Activated gamma-delta T cell treated with anti-CD3 and anti-CD28 coated beads, Interleukin-2, amount 50 U/mL, for 16 hours (primary cell): ENCODE data around the gene DPF3.
"Not testable (repeated sequence)": the region's sequence is repeated elsewhere in the genome, so short reads cannot be mapped to it uniquely, and the experiment has no call there.

Experiments
- DNase-seq: peaks from one replicate; pipeline ENCODE4 v3.0.0-alpha.2; 2020; ENCODE audit warnings: low read depth

DPF3 gene

DNA sequence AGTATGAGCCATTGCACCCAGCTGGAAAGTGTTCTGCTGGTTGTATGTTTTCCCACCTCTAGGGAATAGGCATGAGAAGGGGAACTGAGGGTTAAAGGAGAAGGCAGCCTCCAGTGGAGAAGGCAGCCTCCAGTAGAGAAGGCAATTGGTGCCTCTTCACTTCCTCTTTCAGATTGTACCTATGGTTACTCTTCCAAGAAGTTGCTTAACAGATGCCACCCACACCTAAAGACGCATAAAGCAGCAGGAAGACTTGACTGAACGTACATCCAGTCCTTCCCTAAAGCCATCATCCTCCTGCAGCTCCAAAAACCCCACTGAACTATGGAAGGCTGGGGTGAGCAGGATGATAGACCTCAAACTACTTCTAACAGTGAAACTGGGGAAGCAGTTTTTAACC is 13.1 kb downstream of the DPF3 start:
- DNase-seq: no peak

DNA sequence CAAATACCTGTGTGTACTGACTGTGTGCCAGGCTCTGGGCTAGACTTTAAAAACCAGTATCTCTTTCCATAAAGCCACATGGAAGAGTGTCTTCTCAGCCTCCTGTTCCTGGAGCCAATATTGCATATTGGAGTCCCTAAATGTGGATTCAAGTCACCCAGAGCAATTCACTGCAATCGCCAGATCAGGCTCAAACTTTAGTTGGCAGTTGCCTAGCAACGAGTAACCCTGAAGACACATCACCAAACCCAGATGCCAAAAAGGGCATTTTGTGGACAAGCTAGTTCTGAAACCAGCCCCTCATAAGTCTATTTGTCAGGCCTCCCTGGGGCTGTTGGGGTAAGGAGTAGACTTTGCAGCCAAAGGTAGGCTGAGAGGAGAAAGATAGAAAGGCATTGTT is 13.7 kb downstream of the DPF3 start:
- DNase-seq: no peak

DNA sequence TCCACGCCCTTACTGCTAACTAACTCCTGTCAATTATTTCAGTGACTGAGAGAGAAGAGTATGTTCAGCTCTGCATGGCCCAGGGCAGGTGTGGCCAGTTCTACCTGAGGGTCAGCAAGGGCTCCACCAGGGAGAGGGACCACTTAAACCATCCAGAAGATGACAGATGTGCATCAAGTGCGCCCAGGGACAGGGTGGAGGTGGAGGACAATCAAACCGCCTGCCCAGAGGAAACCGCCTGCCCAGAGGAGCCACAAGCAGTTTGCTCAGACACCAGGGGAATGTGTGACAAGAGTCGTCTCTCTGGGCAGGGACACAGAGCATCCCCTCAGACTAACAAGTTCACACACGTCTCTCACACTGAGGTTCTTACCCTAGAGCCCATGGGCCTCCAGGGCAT is 14.5 kb downstream of the DPF3 start:
- no peak for DNase-seq

DNA sequence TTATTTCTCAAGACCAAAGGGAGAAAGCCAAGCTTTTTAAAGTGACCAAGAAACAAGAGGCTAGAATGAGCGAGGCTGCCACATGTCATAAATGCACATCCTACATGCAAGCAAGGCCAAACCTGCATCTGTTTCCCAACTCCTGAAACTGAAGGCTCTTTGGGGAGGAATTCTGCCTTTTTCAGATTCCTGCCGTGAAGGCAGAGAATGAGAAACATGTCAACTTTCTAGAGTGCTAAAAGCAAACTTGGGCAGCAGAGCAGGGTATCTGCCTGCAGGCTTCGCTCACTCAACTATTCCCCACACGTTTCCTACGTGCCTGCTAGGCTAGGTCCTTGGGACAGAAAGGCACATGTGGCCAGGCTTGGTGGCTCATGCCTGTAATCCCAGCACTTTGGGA is 15.2 kb downstream of the DPF3 start:
- DNase-seq: no peak

DNA sequence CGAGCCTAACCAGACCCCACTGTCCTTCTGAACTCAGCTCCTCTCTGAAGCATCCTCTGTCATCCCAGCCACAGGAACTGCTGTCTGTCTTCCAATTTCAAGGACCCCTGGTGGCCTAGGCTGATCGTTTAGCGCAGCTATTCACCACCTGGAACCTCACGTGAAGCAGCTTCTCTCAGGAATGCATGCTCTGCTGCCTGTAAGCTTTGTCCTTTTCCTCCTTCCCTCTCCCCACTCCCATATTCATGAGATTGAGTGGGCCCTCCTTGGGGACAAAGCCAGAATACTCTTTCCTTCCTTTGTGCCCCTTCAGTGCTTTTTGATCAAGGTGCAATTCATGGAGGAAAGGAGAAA is 17.2 kb downstream of the DPF3 start:
- no peak for DNase-seq

DNA sequence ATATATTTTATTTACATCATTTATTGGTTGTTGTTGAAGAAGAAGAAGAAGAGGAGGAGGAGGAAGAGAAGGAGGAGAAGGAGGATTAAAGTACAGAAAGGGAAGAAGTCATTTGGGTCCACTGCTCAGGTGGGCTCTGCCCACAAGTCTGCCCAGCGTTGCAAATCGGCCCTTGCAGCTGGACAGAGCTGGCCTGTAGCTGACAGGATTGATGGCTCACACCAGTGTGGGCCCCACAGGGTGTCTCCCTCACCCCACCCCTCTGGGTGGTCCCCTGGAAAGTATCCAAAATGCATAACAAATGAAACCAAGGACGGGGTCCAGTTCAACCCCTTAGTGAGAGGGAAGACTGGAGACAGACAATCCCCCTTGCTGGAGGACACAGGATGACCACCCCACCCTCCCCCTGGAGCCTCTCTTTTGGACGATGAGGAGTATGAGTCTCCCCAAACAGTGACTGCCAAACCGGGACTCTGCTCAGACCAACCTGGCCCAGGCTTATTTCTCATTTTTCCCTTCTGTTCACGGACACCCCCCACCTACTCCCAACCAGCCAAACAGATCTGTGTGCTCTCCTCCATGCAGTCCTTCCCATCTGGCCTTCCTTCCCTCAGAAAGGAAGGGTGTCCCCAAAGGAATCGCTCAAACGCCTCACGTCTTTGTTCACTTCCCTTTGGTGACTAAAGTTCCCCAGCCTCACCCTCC is 17.7 kb downstream of the DPF3 start:
- DNase-seq: no peak

DNA sequence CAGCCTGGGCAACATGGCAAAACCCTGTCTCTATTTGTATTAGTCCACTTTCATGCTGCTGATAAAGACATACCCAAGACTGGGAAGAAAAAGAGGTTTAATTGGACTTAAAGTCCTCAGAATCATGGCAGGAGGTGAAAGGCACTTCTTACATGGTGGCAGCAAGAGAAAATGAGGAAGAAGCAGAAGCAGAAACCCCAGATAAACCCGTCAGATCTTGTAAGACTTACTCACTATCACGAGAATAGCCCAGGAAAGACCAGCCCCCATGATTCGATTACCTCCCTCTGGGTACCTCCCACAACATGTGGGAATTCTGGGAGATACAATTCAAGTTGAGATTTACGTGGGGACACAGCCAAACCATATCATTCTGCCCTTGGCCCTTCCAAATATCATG is 23.0 kb downstream of the DPF3 start:
- not testable (repeated sequence) for DNase-seq

DNA sequence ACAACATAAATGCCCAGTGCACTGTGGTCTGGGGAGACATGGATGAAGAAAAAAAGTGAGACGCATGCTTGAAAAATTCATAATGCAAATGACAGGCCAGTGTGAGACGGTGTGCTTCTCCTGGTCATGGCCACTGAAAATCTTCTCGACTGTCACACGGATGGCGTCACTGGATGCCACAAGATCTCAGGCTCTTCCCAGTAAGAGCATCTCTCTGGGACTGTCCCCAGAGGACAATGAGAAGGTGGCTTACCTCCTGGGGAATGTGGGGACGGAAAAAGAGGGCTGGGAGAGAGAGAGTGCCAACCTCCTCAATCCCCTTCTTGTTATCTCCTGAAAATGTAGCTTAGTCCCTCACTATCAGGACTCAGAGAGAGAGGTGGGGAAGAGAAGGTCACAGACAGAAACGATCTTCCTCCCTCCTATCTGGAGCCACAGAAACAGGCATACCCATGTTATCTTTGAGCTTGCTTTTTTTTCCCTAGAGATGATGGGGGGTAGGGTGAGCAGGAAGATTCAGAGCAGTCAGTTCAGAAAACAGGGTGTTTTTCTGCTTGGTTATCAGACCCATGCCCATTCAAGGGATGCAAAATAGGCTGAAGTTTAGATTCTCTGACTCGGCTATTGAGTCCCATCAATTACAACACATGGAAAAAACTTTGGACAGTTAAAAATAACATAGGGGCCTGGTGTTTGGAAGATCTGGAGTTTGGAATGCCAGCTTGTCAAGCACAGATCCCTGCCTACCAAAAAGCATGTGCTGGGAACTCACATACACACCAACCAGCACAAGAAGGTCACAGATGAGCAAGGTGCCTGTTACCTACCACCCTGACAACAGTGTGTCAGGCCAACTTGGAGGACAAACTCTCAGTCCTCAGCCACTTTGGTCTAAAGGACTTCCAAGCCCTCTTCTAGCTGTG is 24.2 kb downstream of the DPF3 start:
- no peak for DNase-seq

DNA sequence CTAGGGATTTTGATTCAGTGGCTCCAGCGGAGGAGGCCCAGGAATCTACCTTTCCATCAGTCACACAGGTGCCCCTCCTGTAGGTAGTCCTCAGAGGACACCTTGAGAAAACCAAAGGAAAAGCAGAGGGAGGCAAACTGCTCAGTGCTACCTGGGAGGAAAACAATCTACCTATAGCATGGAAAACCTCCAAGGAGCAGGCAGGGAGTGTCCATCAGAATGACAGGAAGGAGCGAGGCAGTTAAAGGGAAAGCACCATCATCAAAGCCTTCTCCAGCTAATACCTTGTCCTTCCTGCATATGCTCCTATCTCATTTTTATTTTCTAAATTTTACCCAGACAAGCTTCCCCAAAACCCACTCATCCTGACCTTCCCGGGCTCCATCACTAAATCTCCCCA is 25.4 kb downstream of the DPF3 start:
- no peak for DNase-seq

DNA sequence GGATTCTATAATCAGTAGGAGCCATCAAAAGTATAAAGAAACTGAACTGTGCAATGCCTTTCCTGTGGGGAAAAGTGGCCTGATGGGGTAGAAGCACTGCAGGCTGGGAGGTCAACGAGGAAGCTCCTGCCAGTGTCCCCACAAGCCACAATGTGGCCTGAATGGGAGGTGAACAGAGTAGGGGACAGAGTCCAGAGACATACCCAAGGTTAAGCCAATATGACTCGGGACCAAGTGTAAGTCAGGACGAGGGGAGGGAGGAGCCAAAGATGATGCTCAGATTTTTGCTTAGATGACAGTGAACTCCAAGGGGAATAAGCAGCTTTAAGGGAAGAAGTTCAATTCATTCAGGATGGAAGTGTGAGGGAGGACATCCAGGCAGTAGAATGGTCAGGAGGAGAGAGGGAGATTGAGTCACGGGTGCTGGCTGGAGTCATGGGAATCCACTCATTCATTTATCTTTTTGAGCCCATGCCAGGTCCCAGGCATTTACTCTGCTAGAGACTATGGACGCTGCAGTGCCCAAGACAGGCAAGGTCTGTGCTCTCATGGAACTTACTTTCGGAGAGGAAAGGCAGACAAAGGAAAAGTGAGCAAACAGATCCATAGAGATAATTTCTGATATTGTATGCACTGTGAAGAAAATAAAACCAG is 29.1 kb downstream of the DPF3 start:
- no peak for DNase-seq

DNA sequence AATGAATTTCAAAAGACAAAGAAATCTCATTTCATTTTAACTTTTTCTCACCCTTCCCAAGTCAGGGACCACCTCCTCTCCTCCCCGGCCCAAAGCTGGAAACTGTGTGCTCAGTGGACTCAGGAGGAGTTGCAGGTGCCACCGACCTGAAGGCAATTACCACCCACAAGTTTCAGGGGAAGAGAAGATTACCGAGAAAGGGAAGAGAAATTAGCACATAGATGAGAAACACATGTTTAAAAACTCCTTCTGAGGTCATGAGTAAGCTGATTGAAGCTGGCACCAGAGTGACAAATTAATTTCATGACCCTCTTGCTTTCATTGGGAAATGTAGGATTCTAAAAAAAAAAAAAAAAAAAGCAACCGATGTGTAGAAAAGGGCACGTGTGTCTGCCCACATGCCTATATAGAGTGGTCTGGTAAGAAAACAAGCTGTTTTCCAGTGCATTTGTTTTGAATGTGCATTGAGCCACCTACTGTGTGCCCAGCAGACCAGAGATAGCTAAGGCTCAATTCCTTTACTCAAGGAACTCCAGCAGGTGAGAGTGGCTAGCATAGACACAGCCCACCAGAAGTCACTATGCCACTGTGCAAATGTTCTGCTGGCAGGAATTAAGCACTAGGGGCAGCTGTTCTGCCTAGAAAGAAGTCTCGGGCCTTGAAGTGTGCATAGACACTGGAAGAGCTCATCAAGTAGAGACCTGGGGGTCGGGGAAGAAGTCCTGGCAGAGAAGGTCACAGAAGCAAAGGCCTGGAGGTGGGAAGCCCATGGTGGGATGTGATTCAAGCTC is 30.5 kb downstream of the DPF3 start:
- DNase-seq: no peak

DNA sequence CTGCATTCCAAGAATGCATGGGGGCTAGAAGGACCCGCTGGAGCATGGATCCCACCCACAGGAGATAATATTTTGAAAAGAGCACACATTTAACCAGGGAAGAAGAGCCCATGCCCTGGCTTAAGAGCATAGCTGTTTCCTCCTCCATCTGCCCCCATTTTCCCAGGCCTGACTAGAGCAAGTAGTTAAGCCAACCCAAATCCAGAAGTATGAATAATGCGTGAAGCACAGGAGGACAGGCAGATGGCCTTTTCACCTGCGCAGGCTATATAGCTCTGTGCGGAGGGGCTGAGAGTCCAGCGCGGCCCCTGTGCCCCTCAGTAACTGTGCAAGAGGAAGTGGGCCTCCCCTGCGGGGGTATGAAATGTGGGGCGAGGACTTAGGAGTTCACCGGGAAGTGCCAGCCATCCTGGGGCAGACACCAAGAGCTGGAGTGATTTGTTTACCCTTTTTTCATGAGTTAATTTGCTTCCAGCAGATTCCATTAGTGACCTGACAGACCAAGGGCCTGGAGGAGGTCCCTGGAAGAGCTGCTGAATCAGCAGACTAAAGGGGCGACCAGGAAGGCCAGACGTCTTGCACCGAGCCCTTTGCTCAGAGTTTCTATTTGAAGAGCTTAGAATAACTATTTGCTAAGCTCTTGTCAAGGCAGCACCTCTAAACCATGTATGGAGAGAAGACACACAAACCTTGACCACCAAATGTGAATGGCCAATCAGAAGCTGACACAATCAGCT is 37.2 kb downstream of the DPF3 start:
- no peak for DNase-seq

DNA sequence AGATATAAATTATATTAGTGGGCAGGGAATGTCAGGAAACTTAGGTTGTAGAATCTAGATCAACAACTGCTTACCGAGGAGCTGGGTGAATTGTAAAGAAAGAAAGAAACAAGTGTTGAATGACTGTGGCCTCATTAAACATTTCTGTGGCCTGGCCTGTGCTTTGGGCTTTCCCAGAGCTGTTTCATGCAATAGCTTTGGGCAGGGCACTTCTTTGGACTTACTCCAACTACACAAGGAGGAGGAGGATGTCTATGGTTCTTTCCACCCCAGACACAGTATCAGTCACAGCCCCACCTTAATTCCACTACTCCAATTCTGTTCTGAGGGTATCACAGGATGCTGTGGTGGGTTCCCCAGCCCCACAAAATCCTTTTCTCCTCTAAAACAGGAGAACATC is 38.0 kb downstream of the DPF3 start:
- DNase-seq: no peak

DNA sequence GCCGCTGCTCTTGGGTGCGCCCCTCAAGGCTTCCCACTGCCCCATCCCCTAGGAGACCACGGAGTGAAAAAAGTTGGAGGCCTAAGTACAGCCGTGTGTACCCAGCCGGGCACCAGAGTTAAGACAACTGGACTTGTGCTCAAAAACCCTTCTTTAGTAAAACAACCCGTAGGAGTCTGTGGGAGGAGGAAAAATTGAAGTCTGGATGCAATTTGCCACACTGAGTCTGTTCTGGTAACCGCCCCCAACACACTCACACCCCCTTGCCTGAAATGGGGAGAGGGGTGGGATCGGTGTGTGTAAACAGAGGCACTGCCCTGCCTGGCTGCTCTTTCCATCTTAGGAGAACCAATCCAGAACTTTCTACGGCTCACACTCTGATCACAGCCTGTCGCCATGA is 41.7 kb downstream of the DPF3 start:
- DNase-seq: no peak

DNA sequence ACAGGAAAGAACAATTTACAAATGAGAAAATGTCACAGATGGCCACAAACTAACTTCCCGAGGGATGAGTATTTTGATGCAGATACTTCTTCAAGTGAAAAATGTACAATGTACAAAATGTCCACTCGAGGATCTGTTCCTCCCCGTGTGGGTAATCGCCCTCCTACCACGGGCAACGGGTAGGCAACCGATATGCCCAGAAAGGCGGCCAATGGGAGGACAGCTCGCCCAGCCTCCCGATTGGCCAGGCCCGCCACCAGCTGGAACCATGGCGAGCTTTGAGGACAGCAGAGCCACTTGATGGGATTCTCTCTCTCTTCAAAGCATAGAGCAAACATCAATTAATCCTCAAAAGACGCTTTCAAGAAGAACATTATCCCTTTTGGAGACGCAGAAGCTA is 42.3 kb downstream of the DPF3 start:
- DNase-seq: no peak

DNA sequence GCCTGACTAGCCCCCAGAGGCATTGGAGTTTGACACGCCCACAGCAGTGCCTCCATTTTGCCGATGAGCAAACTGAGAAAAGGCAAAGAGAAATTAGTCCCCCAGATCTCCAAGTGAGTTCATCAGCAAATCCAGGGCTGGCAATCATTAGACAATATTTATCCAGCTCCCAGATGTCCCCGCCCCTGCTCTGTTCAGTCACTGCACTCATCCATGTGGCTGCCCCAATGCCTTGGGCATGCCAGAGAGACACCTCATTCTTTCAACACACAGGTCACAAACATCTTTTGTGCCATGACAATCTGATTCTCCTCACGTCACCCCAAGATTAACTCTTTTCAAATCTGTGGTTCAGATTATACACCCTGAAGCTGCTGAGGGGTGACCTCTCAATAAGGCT is 43.5 kb downstream of the DPF3 start:
- no peak for DNase-seq

DNA sequence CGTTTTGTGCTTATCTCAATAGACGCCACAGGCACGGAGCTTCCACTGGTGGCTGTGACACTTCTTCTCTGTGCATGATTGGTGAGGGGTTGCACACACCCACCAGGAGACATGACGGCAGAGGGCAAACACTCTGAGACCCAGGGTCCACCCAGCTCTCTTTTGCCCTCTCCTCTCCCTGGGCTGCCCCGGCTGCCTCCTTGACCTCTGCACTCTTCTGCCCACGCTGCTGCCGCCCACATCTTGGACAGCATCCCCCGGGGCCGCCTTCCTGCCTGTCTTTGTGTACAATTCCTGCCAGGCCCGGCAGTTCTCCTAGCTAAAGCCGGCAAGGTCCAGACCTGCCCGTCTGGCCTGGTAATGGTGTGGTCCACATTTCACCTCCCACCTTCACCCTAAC is 44.7 kb downstream of the DPF3 start:
- no peak for DNase-seq

DNA sequence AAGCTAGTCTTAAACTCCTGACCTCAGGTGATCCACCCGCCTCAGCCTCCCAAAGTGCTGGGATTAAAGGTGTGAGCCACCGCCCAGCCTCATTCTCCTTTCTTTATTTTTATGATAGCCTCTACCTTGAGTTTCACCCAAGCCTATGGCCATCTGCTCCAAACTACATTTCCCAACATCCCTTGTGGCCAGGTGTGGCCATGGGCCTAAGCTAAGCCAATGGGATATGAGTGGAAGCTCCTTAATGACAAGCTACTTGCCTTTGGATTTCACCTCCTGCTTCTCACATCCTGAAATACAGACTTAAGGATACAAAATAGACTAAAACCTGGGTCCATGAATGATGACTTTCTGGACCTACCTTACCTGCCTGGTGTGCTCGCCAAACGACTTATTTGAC is 46.2 kb downstream of the DPF3 start:
- DNase-seq: no peak

DNA sequence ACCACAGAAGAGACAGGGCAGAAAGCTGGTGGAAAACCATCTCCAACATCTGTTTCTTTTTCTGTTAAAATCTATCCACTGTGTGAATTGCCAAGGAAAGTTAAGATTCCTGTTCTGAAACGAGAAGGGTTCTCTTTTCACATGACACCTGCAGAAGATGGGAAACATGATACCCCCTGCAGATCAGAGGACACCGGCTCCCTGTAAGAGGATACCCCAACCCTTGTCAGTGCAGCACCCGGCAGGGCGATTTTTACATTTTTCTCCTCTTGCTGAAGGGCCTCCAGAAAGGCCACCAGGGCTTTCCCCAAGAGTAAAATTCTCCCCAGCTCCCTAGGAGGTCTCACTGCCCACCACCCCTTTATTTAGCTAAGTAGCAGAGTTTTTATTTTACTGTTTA is 48.2 kb downstream of the DPF3 start:
- no peak for DNase-seq

DNA sequence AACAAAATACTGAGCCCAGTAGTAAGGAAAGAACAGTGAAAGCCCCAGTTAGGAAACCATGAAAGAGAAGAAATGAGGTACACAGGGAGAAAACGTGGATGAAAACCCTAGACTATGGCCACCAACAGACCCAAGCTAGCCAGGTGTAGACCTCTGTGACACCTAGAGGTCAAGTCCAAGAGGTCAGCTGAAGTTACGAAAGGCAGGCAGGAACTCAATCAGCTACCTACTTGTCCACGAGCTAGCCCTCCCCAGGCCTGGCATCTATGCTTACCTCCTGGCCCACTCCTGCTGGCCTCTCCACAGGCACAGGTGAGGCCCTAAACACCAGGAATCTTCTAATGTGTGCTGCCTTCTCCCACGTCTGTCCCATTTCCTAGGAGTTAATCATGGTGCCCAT is 48.7 kb downstream of the DPF3 start:
- no peak for DNase-seq

DNA sequence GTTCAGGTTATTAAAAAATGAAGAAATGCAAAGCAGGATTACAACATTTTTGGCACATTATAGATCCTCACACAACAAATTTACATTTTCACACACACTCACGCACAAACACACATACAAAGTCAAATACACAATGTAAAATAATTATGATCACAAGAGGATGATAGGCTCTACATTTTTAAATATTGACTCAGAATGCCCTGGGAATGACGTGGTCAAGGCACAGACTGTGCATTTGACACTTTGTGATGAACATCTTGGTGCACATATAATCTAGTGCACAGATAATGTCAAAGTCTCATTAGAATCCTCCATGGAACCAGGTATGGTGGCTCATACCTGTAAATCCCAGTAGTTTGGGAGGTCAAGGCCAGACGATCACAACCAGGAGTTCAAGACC is 49.4 kb downstream of the DPF3 start:
- no peak for DNase-seq
